Endometrial microvascular endothelial cells (primary cell): Measurements from ENCODE around the gene CD82. TPM values are rescaled to one million over a fixed set of nuclear protein-coding genes. Genes with fewer than 3 reads are reported as not detected.

Experiments used
- in situ Hi-C: cut with HindIII; loops from 2 replicates; pipeline ENCODE4 v1.10.0; 2017; ENCODE audit warnings: low sequenced_read_pairs, low pct_unique_long_range_greater_than_20kb; ENCODE audit errors: inconsistent ontology term
- total RNA-seq: library from RNA; depleted of rRNA; stranded (reverse); fragments of >200 nt; gene quantifications from one replicate; pipeline ENCODE4 v1.2.3, GENCODE V29; 2015; ENCODE audit errors: inconsistent ontology term

Gene CD82
- total RNA-seq, 1 donor from 2014 or later = 19.0 TPM

GRCh38 chr11:44531636-44532035 lies 33.8 kb upstream of the CD82 start:
- in situ Hi-C loops = loop anchor here (25.0 kb wide), 1 partner anchor 419 kb away; no protein-coding TSS in a partner anchor

- in situ Hi-C loops = loop anchor here (25.0 kb wide), 1 partner anchor 421 kb away; no protein-coding TSS in a partner anchor
Measured at GRCh38 chr11:44532809-44533208, 32.7 kb upstream of the CD82 start.

GRCh38 chr11:44533921-44534711 lies 31.3 kb upstream of the CD82 start:
- in situ Hi-C loops = loop anchor here (25.0 kb wide), 1 partner anchor 422 kb away; no protein-coding TSS in a partner anchor

- in situ Hi-C loops = loop anchor here (25.0 kb wide), 1 partner anchor 423 kb away; no protein-coding TSS in a partner anchor
Measured at GRCh38 chr11:44535191-44535980, 30.1 kb upstream of the CD82 start.

GRCh38 chr11:44536788-44537516 lies 28.5 kb upstream of the CD82 start:
- in situ Hi-C loops = loop anchor here (25.0 kb wide), 1 partner anchor 425 kb away; no protein-coding TSS in a partner anchor

GRCh38 chr11:44537679-44538078 lies 27.8 kb upstream of the CD82 start:
- in situ Hi-C loops = loop anchor here (25.0 kb wide), 1 partner anchor 425 kb away; no protein-coding TSS in a partner anchor

- in situ Hi-C loops = loop anchor here (25.0 kb wide), 1 partner anchor 426 kb away; no protein-coding TSS in a partner anchor
Measured at GRCh38 chr11:44538375-44539054, 26.9 kb upstream of the CD82 start.

GRCh38 chr11:44539971-44540370 lies 25.5 kb upstream of the CD82 start:
- in situ Hi-C loops = loop anchor here (25.0 kb wide), 1 partner anchor 428 kb away; no protein-coding TSS in a partner anchor

- in situ Hi-C loops = loop anchor here (25.0 kb wide), 1 partner anchor 428 kb away; no protein-coding TSS in a partner anchor
Measured at GRCh38 chr11:44540667-44541066, 24.8 kb upstream of the CD82 start.

GRCh38 chr11:44542372-44542771 lies 23.1 kb upstream of the CD82 start:
- in situ Hi-C loops = loop anchor here (25.0 kb wide), 1 partner anchor 430 kb away; no protein-coding TSS in a partner anchor

- in situ Hi-C loops = loop anchor here (25.0 kb wide), 1 partner anchor 435 kb away; no protein-coding TSS in a partner anchor
Measured at GRCh38 chr11:44546984-44547383, 18.5 kb upstream of the CD82 start.

- in situ Hi-C loops = loop anchor here (25.0 kb wide), 1 partner anchor 435 kb away; no protein-coding TSS in a partner anchor
Measured at GRCh38 chr11:44547534-44547933, 17.9 kb upstream of the CD82 start.

- in situ Hi-C loops = loop anchor here (25.0 kb wide), 1 partner anchor 436 kb away; no protein-coding TSS in a partner anchor
Measured at GRCh38 chr11:44548032-44548695, 17.3 kb upstream of the CD82 start.

- in situ Hi-C loops = loop anchor here (25.0 kb wide), 1 partner anchor 437 kb away; no protein-coding TSS in a partner anchor
Measured at GRCh38 chr11:44548961-44549749, 16.3 kb upstream of the CD82 start.

GRCh38 chr11:44550123-44550522 lies 15.3 kb upstream of the CD82 start:
- in situ Hi-C loops = no loop called here

GRCh38 chr11:44551456-44552139 lies 13.9 kb upstream of the CD82 start:
- in situ Hi-C loops = no loop called here
